Rectal smooth muscle tissue (tissue), 1 donor: Measurements from ENCODE around the gene FAM50B.
"Not testable (repeated sequence)": the region's sequence is repeated elsewhere in the genome, so short reads cannot be mapped to it uniquely, and the experiment has no call there.

Experiments
- H3K27ac ChIP-seq: one replicate; pipeline ENCODE4 v1.7.0; 2013; ENCODE audit warnings: low read depth, low read length, inconsistent platforms
- H3K27me3 ChIP-seq: one replicate; pipeline ENCODE4 v1.7.0; 2013; ENCODE audit warnings: low read length; ENCODE audit not compliant: control insufficient read depth, insufficient read depth
- H3K36me3 ChIP-seq: one replicate; pipeline ENCODE4 v1.7.0; 2013; ENCODE audit warnings: low read length; ENCODE audit not compliant: control insufficient read depth, insufficient read depth
- H3K4me1 ChIP-seq: one replicate; pipeline ENCODE4 v1.7.0; 2013; ENCODE audit warnings: low read length; ENCODE audit not compliant: control insufficient read depth, insufficient read depth
- H3K4me3 ChIP-seq: one replicate; pipeline ENCODE4 v1.7.0; 2013; ENCODE audit warnings: low read length
- H3K9ac ChIP-seq: one replicate; pipeline ENCODE4 v1.7.0; 2013; ENCODE audit warnings: low read length

Gene FAM50B

DNA sequence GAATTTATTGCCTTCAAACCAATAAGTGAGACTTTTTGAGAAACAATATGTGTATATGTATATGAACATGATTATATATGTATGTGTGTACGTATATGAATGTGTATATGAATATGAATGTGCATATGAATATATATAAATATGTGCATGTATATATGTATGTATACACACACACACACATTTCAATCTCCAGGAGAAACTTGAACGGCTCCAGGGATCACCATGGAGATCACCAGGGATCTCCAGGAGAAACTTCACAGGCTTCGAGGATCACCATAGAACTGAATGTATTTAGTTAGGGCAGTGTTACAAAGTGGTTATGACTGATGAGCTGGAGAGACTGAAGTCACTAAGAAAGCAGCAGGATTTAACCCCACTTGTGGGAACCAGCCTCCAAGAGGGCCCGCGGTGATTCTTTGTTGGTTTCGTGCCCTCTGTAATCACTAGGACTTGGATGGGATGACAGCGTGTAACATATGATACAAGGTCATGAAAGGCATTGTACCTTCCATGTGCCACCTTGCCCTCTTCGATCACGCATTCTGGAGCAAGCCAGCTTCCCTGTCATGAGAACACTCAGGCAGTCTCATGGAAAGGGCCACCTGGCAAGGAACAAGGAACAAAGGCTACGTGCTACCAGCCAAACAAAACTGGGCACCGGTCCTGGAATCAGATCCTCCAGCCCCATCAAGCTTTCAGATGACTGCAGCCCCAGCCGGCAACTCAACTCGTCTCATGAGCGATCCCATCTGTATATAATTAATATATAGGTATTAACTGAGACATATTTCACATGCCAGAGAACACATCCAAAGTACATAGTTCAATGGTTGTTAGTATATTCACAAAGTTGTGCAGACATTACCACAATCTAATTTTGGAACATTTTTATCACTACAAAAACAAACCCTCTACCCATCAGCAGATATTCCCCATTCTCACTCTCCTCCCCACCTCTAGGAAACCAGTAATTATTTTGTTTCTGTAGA lies 8.6 kb downstream of the FAM50B start:
- Histone ChIP-seq H3K9ac (no peak overlapping the region), H3K27me3 (no peaks in the 10 kb centered on the region), H3K36me3 (no peaks in the 10 kb centered on the region), H3K4me1 (no peaks in the 10 kb centered on the region), H3K27ac (no peak overlapping the region), H3K4me3 (no peak overlapping the region)

DNA sequence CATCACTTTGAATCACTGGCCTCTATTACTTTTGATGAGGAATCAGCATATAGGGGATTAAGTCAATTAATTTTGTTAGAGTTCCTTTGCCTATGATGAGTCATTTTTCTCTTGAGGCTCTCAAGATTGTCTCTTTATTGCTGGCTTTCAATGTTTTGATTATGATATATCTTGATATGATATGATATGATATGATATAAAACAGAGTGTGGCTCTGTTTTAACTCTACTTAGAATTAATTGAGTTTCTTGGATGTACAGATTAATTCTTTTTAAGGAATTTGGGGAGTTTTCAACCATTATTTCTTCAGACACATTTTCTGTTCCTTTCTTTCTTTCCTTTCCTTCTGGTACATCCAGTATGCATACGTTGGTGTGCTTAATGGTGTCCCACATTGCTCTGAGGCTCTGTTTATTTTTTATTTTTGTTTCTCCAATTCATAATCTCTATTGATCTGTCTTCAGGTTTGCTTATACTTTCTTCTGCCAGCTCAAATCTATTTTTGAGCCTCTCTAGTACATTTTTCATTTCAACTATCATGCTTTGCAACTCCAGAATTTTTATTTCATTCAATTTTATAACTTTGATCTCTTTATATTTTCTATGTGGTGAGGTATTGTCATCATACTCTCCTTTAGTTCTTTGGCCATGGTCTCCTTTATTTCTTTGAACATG lies 10.8 kb downstream of the FAM50B start:
- no peaks in the 10 kb centered on the region for H3K27me3 ChIP-seq
- H3K9ac ChIP-seq = no peak overlapping the region
- H3K4me1 ChIP-seq = no peaks in the 10 kb centered on the region

DNA sequence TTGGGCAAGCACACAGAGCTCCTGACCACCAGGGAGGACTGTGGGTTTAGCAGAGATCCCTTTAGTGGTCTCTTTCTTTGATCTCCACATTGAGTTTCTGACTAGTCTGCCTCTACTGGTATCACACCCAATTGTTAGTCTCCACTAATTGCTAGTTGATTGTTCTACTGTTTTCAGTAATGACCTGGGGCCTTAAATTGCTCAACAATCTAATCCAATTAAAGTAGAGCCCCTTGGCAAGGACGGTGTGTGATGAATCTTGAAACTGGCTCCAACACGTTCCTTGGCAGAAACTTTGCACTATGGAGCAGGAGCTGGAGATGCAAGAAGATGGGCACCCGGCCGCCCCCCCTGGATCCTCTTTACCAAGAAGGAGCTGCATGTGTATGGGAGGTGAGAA lies 12.3 kb downstream of the FAM50B start:
- Histone ChIP-seq H3K9ac (no peak overlapping the region), H3K36me3 (no peaks in the 10 kb centered on the region), H3K4me3 (no peak overlapping the region), H3K27ac (no peak overlapping the region), H3K4me1 (no peaks in the 10 kb centered on the region), H3K27me3 (no peaks in the 10 kb centered on the region)

More for the DNA sequence above, 10.8 kb downstream of the FAM50B start:
- no peak overlapping the region for H3K27ac ChIP-seq
- no peaks in the 10 kb centered on the region for H3K36me3 ChIP-seq
- H3K4me3 ChIP-seq = no peak overlapping the region

DNA sequence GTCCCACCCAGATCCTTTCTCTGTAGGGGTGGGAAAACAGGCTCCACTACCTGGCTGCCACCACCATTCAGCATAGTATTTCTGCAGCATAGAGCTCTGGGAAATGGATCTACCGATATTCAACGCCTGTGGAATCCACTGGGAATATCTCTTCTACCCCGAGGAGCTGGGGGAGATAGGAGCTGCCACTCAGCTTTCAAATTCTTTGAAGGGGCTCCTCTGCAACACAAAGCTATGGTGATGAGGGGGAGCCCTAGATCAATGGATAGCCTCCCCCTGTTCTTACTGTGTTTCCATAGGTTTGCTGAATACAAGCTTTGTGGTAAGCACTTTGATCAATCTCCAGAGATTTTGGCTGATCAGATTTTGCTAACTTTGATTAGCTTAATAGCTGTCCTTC lies 12.9 kb downstream of the FAM50B start:
- no peaks in the 10 kb centered on the region for H3K27me3 ChIP-seq
- no peaks in the 10 kb centered on the region for H3K36me3 ChIP-seq
- H3K4me3 ChIP-seq = no peak overlapping the region
- H3K4me1 ChIP-seq = no peaks in the 10 kb centered on the region
- H3K9ac ChIP-seq = no peak overlapping the region
- no peak overlapping the region for H3K27ac ChIP-seq

DNA sequence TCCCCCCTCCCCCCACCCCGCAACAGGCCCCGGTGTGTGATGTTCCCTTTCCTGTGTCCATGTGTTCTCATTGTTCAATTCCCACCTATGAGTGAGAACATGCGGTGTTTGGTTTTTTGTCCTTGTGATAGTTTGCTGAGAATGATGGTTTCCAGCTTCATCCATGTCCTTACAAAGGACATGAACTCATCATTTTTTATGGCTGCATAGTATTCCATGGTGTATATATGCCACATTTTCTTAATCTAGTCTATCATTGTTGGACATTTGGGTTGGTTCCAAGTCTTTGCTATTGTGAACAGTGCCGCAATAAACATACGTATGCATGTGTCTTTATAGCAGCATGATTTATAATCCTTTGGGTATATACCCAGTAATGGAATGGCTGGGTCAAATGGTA lies 14.1 kb downstream of the FAM50B start:
- not testable (repeated sequence) for H3K4me1 ChIP-seq, H3K4me3 ChIP-seq, H3K27me3 ChIP-seq, H3K27ac ChIP-seq, H3K36me3 ChIP-seq, H3K9ac ChIP-seq

DNA sequence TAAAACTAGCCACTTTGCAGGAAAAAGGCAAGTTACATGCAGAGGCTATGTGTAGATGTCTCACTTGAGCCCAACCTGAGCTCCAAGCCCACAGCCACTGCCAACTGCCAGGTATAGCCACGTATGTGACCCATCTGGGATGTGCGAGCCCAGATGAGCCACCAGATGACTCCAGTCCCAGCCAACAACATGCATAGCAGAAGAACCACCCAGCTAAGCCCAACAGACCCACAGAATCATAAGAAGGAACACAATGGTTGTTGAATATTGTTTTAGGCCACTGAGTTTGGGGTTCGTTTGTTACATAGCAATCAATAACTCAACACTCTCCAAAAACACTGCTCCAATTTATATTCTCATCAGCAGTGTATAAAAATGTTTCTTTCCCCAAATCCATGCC lies 16.3 kb downstream of the FAM50B start:
- Histone ChIP-seq H3K4me1 (no peaks in the 10 kb centered on the region), H3K4me3 (no peak overlapping the region), H3K9ac (no peak overlapping the region), H3K36me3 (no peaks in the 10 kb centered on the region), H3K27ac (no peak overlapping the region), H3K27me3 (no peaks in the 10 kb centered on the region)

DNA sequence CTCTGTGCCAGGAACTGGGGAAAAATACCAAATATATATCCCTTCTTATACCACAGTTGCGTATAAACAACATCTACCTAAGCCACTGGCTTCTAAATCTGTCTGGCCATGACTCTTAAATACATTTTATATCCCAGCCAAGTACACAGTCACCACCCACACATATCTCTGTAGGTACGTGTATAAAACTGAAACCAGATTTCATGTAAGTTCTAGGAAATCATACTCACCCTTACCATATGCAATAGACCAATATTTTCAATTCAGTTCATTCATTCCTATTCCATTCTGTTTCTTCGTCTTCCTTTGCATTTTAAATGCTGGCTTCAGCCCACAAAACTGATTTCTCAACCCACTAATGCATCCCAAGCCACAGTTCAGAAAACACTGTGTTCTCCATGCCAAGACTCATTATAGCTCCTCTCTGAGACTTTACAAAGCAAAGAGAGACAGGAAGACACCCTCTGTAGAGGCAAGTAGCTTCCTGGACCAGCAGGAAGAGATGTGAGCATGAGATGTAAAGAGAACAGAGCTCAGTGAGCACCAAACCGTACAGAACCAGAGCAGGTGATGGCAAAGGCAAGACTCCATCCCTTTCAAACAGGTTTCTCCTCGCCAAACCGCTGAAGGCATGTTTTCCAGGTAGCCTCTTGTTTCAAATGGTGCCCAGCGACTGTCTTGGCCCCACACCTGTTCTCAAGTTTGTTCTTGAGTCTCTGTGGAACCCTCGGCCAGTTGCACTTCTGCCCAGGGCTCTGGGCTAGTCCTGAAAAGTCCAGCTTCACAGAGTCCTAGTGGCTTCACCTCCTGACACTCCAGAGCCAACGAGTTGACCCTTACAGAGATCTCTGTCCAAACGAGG lies 18.7 kb downstream of the FAM50B start:
- H3K9ac ChIP-seq = no peak overlapping the region
- no peaks in the 10 kb centered on the region for H3K4me1 ChIP-seq
- no peaks in the 10 kb centered on the region for H3K36me3 ChIP-seq
- no peaks in the 10 kb centered on the region for H3K27me3 ChIP-seq
- no peak overlapping the region for H3K27ac ChIP-seq
- H3K4me3 ChIP-seq = no peak overlapping the region

DNA sequence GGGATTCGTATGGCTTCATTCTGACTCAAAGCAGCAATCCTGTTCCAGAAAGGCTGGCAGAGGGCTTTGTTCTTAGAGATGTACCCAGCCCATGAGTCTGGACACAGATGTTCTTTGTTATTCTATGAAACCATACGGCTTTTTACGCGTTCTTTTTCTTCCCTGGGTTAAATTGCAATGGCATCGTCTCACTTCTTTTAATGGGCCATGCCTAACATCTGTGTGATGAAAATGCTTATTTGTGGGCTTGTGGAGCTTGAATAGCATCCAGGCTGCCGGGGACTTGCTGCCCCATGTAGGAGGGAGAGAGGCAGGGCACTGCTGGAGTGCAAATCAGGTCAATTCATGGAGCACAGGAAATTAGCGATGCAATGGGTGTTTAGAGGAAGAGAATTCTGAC lies 19.4 kb downstream of the FAM50B start:
- Histone ChIP-seq H3K4me3 (no peak overlapping the region), H3K4me1 (no peaks in the 10 kb centered on the region), H3K27ac (no peak overlapping the region), H3K36me3 (no peaks in the 10 kb centered on the region), H3K9ac (no peak overlapping the region), H3K27me3 (no peaks in the 10 kb centered on the region)

DNA sequence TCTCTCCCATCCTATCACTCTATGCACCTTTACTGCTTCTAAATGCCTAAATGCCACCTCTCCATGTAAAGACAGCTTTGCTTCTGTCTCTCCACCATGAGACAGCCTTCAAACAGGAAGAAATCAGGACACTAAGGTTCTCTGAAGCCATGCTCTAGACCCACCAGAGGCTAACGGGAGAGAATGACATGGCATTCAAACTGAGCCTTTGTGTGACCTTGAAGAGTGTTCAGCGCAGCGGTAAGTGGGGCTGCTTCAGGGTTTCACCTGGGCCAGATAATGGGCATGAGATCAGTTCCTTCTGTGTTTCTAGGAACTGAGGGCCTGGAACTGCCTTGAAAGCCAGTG lies 20.1 kb downstream of the FAM50B start:
- Histone ChIP-seq H3K4me3 (no peak overlapping the region), H3K27me3 (no peaks in the 10 kb centered on the region), H3K36me3 (no peaks in the 10 kb centered on the region), H3K9ac (no peak overlapping the region), H3K27ac (no peak overlapping the region), H3K4me1 (no peaks in the 10 kb centered on the region)

DNA sequence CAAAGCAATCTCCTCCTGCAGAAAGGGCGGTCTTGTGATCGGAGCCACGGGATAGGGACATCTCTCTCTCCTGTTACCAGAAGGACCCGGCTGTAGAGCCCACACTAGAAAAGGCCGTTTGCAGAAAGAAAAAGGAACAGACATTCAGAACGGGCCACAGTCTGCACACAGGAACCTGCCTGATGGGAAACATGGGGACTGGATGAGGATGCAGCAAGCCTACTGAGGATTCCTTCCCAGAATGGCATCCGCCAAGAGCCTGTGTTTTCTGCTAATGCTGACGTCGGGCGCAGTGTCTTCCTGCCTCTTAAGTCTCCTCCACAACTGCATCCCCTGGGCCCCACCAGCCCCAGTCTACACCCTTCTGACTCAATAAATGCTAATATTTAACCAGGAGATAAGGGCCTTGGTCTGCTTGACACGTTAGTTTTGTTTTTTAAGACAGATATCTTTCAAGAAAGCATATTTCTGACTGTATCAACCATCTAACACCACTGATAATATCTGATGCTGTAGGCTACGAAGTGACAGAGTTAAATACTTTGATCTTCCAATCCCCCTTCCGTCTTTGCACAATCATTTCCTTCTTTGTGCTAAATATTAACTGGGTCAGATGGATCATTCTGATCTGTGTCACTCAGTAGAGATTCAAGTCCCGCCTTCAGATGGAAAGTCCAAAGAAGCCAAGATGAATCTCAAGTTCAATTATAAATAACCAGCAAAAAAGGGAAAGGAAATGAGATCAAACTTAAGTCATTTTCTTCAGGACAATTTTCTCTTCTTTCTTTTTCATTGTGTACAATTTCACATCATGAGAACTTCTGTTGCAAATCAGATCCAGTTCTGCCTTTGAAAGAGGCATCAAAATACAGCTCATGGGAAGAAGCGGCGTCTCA lies 20.7 kb downstream of the FAM50B start:
- H3K36me3 ChIP-seq = no peaks in the 10 kb centered on the region
- H3K27me3 ChIP-seq = no peaks in the 10 kb centered on the region
- H3K9ac ChIP-seq = no peak overlapping the region
- no peaks in the 10 kb centered on the region for H3K4me1 ChIP-seq
- H3K27ac ChIP-seq = no peak overlapping the region
- no peak overlapping the region for H3K4me3 ChIP-seq

DNA sequence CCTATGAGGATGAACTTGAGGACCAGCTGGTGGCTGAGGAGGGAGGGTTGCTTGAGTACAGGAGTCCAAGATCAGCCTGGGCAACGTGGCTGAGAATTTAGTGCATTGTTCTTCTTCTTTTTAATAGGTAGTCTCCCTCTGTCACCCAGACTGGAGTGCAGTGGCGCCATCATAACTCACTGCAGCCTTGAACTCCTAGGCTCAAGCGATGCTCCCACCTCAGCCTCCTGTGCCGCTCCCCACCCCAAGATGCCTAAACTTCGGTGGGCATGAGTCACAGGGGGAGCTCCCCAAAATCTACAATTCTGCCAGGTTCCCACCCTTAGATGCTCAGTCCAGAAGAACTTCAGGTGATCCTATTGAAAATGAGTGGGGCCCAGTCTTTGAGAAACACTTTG lies 21.4 kb downstream of the FAM50B start:
- H3K27me3 ChIP-seq = no peaks in the 10 kb centered on the region
- no peaks in the 10 kb centered on the region for H3K4me1 ChIP-seq
- H3K9ac ChIP-seq = no peak overlapping the region
- no peak overlapping the region for H3K27ac ChIP-seq
- no peak overlapping the region for H3K4me3 ChIP-seq
- H3K36me3 ChIP-seq = no peaks in the 10 kb centered on the region
